Astrocyte (in vitro differentiated cells and primary cell): Measurements from ENCODE around the gene COG3.

ENCODE experiments used
- CTCF ChIP-seq: IDR thresholded peaks from 2 replicates; pipeline ENCODE4 v1.5.1; 2011; ENCODE audit warnings: low read depth, mild to moderate bottlenecking, inconsistent platforms, low read length, moderate library complexity; ENCODE audit not compliant: insufficient read depth
- EZH2 ChIP-seq: IDR thresholded peaks from 2 replicates; pipeline ENCODE4 v1.6.1; 2012; ENCODE audit warnings: mild to moderate bottlenecking, low read length, inconsistent platforms; ENCODE audit not compliant: insufficient read depth

- TF ChIP-seq EZH2 (no peak), CTCF (no peak)
Observed at GRCh38 chr13:45584816-45585215, 120.1 kb downstream of the COG3 start.
